Muscle of leg (tissue), 11 donors: ENCODE data around the gene IL2RG. TPM values are rescaled to one million over a fixed set of nuclear protein-coding genes. Genes with fewer than 3 reads are reported as not detected.

Source experiments
- DNase-seq: peaks from one replicate; pipeline ENCODE4 v3.0.0; 2013
- H3K27ac ChIP-seq: one replicate; pipeline ENCODE4 v1.5.1; 2013; ENCODE audit warnings: mild to moderate bottlenecking, low read length, control low read depth
- H3K27me3 ChIP-seq: one replicate; pipeline ENCODE4 v1.6.1; 2013; ENCODE audit warnings: low read length; ENCODE audit not compliant: control insufficient read depth, insufficient read depth
- H3K36me3 ChIP-seq: one replicate; pipeline ENCODE4 v1.6.1; 2013; ENCODE audit warnings: low read length; ENCODE audit not compliant: control insufficient read depth, insufficient read depth
- H3K4me1 ChIP-seq: one replicate; pipeline ENCODE4 v1.6.1; 2013; ENCODE audit warnings: low read length; ENCODE audit not compliant: control insufficient read depth, insufficient read depth
- H3K4me3 ChIP-seq: one replicate; pipeline ENCODE4 v1.5.1; 2013; ENCODE audit warnings: low read length, control low read depth
- H3K9me3 ChIP-seq: replicated peaks from 2 replicates; pipeline ENCODE4 v1.6.1; 2013; ENCODE audit warnings: low read depth, low read length; ENCODE audit not compliant: control insufficient read depth
- WGBS: methylation state at CpG from one replicate; pipeline ENCODE4 v1.1.5; 2013; ENCODE audit warnings: missing lambda C conversion rate; ENCODE audit not compliant: insufficient coverage; 5-methylcytosine and 5-hydroxymethylcytosine counted together
- polyA plus RNA-seq, 8 donors: library from polyadenylated mRNA; unstranded; fragments of 120-200 nt; gene quantifications; one replicate each; pipeline versions ENCODE4 v1.2.1 to v1.2.3, GENCODE V29; 2013; ENCODE audit warnings: inconsistent platforms in 1 of 8, low replicate concordance in 1 of 8; ENCODE audit not compliant: insufficient read length in 8 of 8, insufficient read depth in 1 of 8
- total RNA-seq: library from RNA; stranded (reverse); fragments of 120-200 nt; gene quantifications from one replicate; pipeline ENCODE4 v1.2.4, GENCODE V29; 2013

Gene IL2RG
- total and polyA plus RNA-seq, 9 donors, result 0.98 to 7.2 (median 1.9) TPM

DNA sequence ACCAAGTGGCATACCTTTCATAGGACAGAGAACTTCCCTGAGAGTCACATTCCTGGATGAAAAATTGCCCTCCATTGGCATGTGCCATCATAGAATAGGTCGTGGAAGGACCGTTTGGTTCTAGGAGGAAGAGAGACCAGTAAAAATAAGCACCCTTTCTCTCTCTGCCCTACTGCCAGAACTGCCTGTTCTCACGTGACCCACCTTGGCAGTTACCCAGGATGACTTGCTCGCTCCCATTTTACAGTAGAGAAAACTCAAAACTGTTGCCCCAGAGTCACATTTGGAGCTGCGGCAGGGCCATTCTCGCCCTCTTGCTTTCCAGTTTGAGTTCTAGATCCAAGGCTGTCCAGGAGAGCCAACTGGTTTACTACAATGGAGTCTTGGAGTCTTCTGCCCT, 32.1 kb upstream of the IL2RG start:
- H3K4me3 ChIP-seq, result no peak overlapping the region
- H3K27me3 ChIP-seq, result peaks cover 11% of the 10 kb centered on the region
- H3K9me3 ChIP-seq, result no peaks in the 10 kb centered on the region
- H3K27ac ChIP-seq, result no peak overlapping the region
- 56% methylated on average over 4 of the region's 6 CpGs for WGBS
- H3K36me3 ChIP-seq, result peaks cover 14% of the 10 kb centered on the region
- DNase-seq, result peak; percentile 52
- H3K4me1 ChIP-seq, result peaks cover 31% of the 10 kb centered on the region

DNA sequence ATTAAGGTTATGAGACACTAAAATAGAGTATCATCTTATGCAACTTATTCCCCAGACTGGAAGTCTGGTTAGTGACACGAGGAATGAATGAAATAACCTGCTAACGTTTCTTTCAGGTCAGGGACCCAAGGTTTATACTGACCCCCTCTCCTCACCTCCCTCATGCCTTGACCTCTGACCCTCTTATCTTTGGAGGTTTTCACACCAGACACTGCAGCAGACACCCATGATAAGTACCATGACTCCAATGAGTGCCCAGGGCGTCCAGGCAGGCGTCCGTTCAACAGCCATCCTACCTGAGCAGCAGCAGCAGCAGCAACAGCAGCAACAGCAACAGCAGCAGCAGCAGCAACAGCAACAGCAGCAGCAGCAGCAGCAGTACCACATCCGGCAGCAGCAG, 29.1 kb upstream of the IL2RG start:
- 68% methylated on average over 5 of the region's 6 CpGs for WGBS
- peaks cover 11% of the 10 kb centered on the region for H3K4me1 ChIP-seq
- H3K27ac ChIP-seq, result no peak overlapping the region
- H3K9me3 ChIP-seq, result no peaks in the 10 kb centered on the region
- H3K27me3 ChIP-seq, result peaks cover 10% of the 10 kb centered on the region
- H3K36me3 ChIP-seq, result peaks cover 41% of the 10 kb centered on the region
- DNase-seq, result no peak
- H3K4me3 ChIP-seq, result no peak overlapping the region

DNA sequence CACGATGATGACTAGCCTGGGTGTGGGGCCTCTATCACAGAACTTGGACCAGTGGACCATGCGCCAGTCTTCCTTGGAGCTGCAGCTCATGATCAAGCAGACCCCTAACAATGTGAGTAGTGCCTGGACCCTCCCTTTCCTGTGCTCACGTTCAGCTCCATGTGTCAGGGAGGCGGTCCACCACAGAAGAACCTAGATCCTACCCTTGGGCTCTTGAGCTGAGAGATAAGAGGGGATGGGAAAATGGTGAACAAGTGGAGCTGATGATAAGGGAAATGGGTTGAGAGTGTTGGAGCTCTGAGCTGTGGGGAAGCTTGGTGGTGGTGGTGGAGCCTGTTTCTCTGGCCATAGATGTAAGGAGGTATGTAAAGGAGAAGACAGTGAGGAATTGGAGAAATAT, 20.1 kb upstream of the IL2RG start:
- Histone ChIP-seq H3K27me3 (peaks cover 8% of the 10 kb centered on the region), H3K9me3 (no peaks in the 10 kb centered on the region), H3K4me1 (no peaks in the 10 kb centered on the region), H3K27ac (no peak overlapping the region), H3K36me3 (peaks cover 75% of the 10 kb centered on the region), H3K4me3 (no peak overlapping the region)
- WGBS, result 88% methylated on average over 4 of the region's 4 CpGs
- DNase-seq, result no peak

- peak; percentile 63 for DNase-seq
- Histone ChIP-seq H3K9me3 (no peaks in the 10 kb centered on the region), H3K27me3 (peaks cover 9% of the 10 kb centered on the region), H3K4me1 (no peaks in the 10 kb centered on the region), H3K36me3 (peaks cover 74% of the 10 kb centered on the region), H3K4me3 (no peak overlapping the region), H3K27ac (no peak overlapping the region)
- WGBS, result 33% methylated on average over 13 of the region's 18 CpGs
These were observed 17.8 kb upstream of the IL2RG start for GRCh38 chrX:71128915-71129765.

DNA sequence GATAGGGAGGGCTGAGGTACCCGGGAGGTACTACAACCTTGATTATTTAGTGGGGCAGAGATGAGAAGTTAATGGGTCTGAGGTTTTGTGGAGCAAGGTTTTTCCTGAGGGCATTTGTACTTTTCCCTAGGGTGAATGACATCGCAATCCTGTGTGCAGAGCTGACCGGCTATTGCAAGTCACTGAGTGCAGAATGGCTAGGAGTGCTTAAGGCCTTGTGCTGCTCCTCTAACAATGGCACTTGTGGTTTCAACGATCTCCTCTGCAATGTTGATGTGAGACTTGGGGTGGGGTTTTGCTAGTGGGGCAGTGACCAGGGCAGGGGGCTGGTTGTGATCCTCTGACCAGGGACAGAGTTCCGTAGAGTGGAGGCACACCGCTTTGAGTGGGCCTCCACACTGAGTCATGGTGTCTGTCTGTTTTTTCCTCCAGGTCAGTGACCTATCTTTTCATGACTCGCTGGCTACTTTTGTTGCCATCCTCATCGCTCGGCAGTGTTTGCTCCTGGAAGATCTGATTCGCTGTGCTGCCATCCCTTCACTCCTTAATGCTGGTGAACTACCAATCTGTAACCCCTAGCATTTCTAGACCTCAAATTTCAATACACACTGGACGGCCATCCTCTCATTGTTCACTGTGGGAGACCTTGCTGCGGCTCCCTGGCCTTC, 16.9 kb upstream of the IL2RG start:
- peaks cover 77% of the 10 kb centered on the region for H3K36me3 ChIP-seq
- WGBS, result 85% methylated on average over 12 of the region's 12 CpGs
- H3K27ac ChIP-seq, result no peak overlapping the region
- H3K9me3 ChIP-seq, result no peaks in the 10 kb centered on the region
- no peaks in the 10 kb centered on the region for H3K4me1 ChIP-seq
- H3K27me3 ChIP-seq, result peaks cover 9% of the 10 kb centered on the region
- H3K4me3 ChIP-seq, result no peak overlapping the region
- no peak for DNase-seq

- Histone ChIP-seq H3K27me3 (peaks cover 2% of the 10 kb centered on the region), H3K36me3 (peaks cover 37% of the 10 kb centered on the region), H3K4me3 (peak overlapping the region; percentile 73), H3K4me1 (peaks cover 5% of the 10 kb centered on the region), H3K9me3 (no peaks in the 10 kb centered on the region), H3K27ac (peak overlapping the region; percentile 29)
- peak; percentile 25 for DNase-seq
- 28% methylated on average over 7 of the region's 17 CpGs for WGBS
These were observed 7.7 kb upstream of the IL2RG start for GRCh38 chrX:71118985-71119535.

- peak; percentile 95 for DNase-seq
- peak within 1 kb of the TSS; percentile 73 for H3K4me3 ChIP-seq
- peaks cover 31% of the 10 kb centered on the region for H3K36me3 ChIP-seq
- peaks cover 2% of the 10 kb centered on the region for H3K27me3 ChIP-seq
- H3K9me3 ChIP-seq, result no peaks in the 10 kb centered on the region
- WGBS, result 16% methylated on average over 45 of the region's 56 CpGs
- H3K4me1 ChIP-seq, result peaks cover 5% of the 10 kb centered on the region
- peak within 1 kb of the TSS; percentile 86 for H3K27ac ChIP-seq
These were observed 6.9 kb upstream of the IL2RG start, which contains the start of gene MED12 for GRCh38 chrX:71118032-71118984. TSS of gene MED12 (plus strand) at chrX:71118596. CDS start at chrX:71118755, 159 bp downstream.

- Histone ChIP-seq H3K36me3 (peaks cover 22% of the 10 kb centered on the region), H3K4me1 (peaks cover 5% of the 10 kb centered on the region), H3K27ac (no peak overlapping the region), H3K4me3 (no peak overlapping the region), H3K27me3 (peaks cover 2% of the 10 kb centered on the region), H3K9me3 (no peaks in the 10 kb centered on the region)
- 92% methylated on average over 4 of the region's 10 CpGs for WGBS
- no peak for DNase-seq
These were observed 6.0 kb upstream of the IL2RG start for GRCh38 chrX:71117358-71117757.

GRCh38 chrX:71111921-71112431, 599 bp upstream of the IL2RG start:
- WGBS, result 26% methylated on average over 2 of the region's 5 CpGs
- peaks cover 4% of the 10 kb centered on the region for H3K27me3 ChIP-seq
- no peak overlapping the region for H3K4me3 ChIP-seq
- H3K9me3 ChIP-seq, result no peaks in the 10 kb centered on the region
- H3K4me1 ChIP-seq, result peaks cover 21% of the 10 kb centered on the region
- H3K36me3 ChIP-seq, result no peaks in the 10 kb centered on the region
- no peak for DNase-seq
- H3K27ac ChIP-seq, result no peak overlapping the region
